ENCODE measurements around the gene CD244.

The CD244 gene

GRCh38 chr1:160806109-160806665 lies 56.5 kb downstream of the CD244 start:
- peaks cover 32% of the 10 kb centered on the region for H3K36me3 ChIP-seq
- no peaks in the 10 kb centered on the region for H3K27me3 ChIP-seq
- H3K4me2 ChIP-seq = no peak overlapping the region
- H3K27ac ChIP-seq = no peak overlapping the region
- TF ChIP-seq Cebpa-rat (IDR thresholded peaks at IDR 0.05) = no peak
- peaks cover 6% of the 10 kb centered on the region for H3K4me1 ChIP-seq
- H3K4me3 ChIP-seq = no peak overlapping the region
- H4K20me1 ChIP-seq = no peaks in the 10 kb centered on the region
- H3K9ac ChIP-seq = no peak overlapping the region
- peaks cover 56% of the 10 kb centered on the region for H3K9me3 ChIP-seq

- H3K36me3 ChIP-seq = peaks cover 15% of the 10 kb centered on the region
- H4K20me1 ChIP-seq = no peaks in the 10 kb centered on the region
- no peak overlapping the region for H3K27ac ChIP-seq
- peaks cover 40% of the 10 kb centered on the region for H3K9me3 ChIP-seq
- H3K4me3 ChIP-seq = no peak overlapping the region
- no peaks in the 10 kb centered on the region for H3K27me3 ChIP-seq
- H3K4me2 ChIP-seq = no peak overlapping the region
- H3K9ac ChIP-seq = no peak overlapping the region
- TF ChIP-seq Cebpa-rat (IDR thresholded peaks at IDR 0.05) = no peak
- H3K4me1 ChIP-seq = peaks cover 48% of the 10 kb centered on the region
Measured at GRCh38 chr1:160801836-160802580, 60.7 kb downstream of the CD244 start.

GRCh38 chr1:160800645-160801408 lies 61.9 kb downstream of the CD244 start:
- Histone ChIP-seq H3K27ac (no peak overlapping the region), H3K4me3 (no peak overlapping the region), H3K9ac (no peak overlapping the region), H3K36me3 (peaks cover 14% of the 10 kb centered on the region), H3K4me2 (peak overlapping the region; percentile 42), H3K9me3 (peaks cover 30% of the 10 kb centered on the region), H3K27me3 (no peaks in the 10 kb centered on the region), H4K20me1 (no peaks in the 10 kb centered on the region), H3K4me1 (peaks cover 60% of the 10 kb centered on the region)
- no peak for TF ChIP-seq Cebpa-rat (IDR thresholded peaks at IDR 0.05)

DNA sequence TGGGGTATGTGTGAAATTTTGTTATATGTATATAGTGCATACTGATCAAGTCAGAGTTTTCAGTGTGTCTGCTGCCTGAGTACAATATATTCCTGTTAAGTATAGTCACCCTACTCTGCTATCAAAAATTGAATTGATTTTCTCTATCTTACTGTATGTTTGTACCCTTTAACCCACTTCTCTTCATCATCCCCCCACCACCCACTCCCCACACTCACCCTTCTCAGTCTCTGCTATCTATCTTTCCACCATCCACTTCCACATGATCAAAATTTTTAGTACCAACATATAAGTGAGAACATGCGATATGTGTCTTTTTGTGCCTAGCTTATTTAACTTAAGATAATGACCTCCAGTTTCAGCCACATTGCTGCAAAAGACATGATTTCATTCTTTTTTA lies 62.5 kb downstream of the CD244 start:
- Histone ChIP-seq H3K9ac (no peak overlapping the region), H3K27me3 (no peaks in the 10 kb centered on the region), H3K9me3 (peaks cover 24% of the 10 kb centered on the region), H3K36me3 (peaks cover 14% of the 10 kb centered on the region), H3K4me3 (no peak overlapping the region), H3K4me1 (peaks cover 67% of the 10 kb centered on the region), H3K27ac (no peak overlapping the region), H3K4me2 (peak overlapping the region; percentile 42), H4K20me1 (no peaks in the 10 kb centered on the region)
- no peak for TF ChIP-seq Cebpa-rat (IDR thresholded peaks at IDR 0.05)

DNA sequence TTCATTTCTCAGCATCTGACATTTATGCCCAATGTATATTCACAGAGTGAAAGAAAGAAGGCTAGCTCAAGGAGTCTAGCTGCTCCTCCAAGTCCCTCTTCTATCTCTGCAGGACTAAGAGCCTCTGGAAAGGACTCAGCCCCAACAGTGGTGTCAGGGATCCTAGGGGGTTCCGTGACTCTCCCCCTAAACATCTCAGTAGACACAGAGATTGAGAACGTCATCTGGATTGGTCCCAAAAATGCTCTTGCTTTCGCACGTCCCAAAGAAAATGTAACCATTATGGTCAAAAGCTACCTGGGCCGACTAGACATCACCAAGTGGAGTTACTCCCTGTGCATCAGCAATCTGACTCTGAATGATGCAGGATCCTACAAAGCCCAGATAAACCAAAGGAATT lies 63.0 kb downstream of the CD244 start:
- H3K9me3 ChIP-seq = peaks cover 22% of the 10 kb centered on the region
- TF ChIP-seq Cebpa-rat (IDR thresholded peaks at IDR 0.05) = no peak
- H3K4me2 ChIP-seq = peak overlapping the region; percentile 82; the same call in 1 of the 2 replicates
- H3K27me3 ChIP-seq = no peaks in the 10 kb centered on the region
- H3K36me3 ChIP-seq = peaks cover 14% of the 10 kb centered on the region
- H3K4me1 ChIP-seq = peaks cover 72% of the 10 kb centered on the region
- H3K4me3 ChIP-seq = no peak overlapping the region
- no peak overlapping the region for H3K9ac ChIP-seq
- no peak overlapping the region for H3K27ac ChIP-seq
- no peaks in the 10 kb centered on the region for H4K20me1 ChIP-seq

- Histone ChIP-seq H4K20me1 (no peaks in the 10 kb centered on the region), H3K4me3 (peak overlapping the region; percentile 15; the same call in 1 of the 2 replicates), H3K27ac (peak overlapping the region; percentile 88), H3K9ac (peak overlapping the region; percentile 3; the same call in 1 of the 2 replicates), H3K27me3 (no peaks in the 10 kb centered on the region), H3K4me2 (peak overlapping the region; percentile 82), H3K9me3 (peaks cover 10% of the 10 kb centered on the region), H3K4me1 (peaks cover 72% of the 10 kb centered on the region), H3K36me3 (peaks cover 14% of the 10 kb centered on the region)
- no peak for TF ChIP-seq Cebpa-rat (IDR thresholded peaks at IDR 0.05)
Measured at GRCh38 chr1:160798439-160798838, 64.2 kb downstream of the CD244 start.

DNA sequence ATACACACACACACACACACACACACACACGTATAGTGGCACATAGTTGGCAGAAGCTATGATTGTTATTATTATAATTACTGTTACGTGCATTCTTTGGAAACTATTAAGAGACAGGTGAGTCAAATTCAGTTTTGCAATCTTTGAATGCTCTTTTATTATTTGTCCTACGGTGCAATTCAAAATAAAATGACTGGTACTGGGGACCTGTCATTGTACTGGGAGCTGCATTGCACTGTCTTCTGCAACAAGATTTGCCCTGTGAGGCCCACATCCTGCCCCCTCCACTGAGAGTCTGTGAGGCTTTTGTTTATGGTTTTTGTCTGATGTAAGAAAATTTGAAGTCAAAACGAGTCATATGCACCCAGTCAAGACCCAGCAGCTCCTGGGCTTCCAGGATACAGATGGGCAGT lies 64.8 kb downstream of the CD244 start:
- H3K4me1 ChIP-seq = peaks cover 72% of the 10 kb centered on the region
- peak overlapping the region; percentile 3; the same call in 1 of the 2 replicates for H3K9ac ChIP-seq
- no peaks in the 10 kb centered on the region for H3K27me3 ChIP-seq
- no peaks in the 10 kb centered on the region for H4K20me1 ChIP-seq
- peaks cover 10% of the 10 kb centered on the region for H3K9me3 ChIP-seq
- H3K4me2 ChIP-seq = peak overlapping the region; percentile 82
- H3K4me3 ChIP-seq = peak overlapping the region; percentile 15; the same call in 1 of the 2 replicates
- TF ChIP-seq Cebpa-rat (IDR thresholded peaks at IDR 0.05) = no peak
- H3K27ac ChIP-seq = peak overlapping the region; percentile 88
- peaks cover 13% of the 10 kb centered on the region for H3K36me3 ChIP-seq

DNA sequence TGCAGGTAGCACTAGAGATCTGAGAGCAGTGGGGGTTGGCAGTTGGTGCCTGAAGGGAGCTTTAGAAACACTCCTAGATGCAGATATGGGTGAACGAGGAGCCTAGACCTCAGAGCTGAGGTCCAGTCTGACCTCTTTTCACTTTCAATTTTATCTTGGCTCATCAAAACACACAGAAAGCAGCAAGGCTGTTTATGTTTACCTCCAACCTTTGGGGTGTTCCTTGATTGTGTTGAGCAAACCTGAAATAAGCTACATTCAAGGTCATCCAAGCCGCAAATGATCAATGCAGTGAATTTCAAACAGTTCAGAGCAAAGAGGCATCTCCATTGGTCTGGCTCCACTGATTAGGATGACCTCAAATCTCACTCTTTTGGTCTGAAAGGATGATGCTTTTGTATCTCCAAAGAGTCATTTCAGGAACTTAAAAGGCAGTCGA lies 65.4 kb downstream of the CD244 start:
- Histone ChIP-seq H4K20me1 (no peaks in the 10 kb centered on the region), H3K4me1 (peaks cover 72% of the 10 kb centered on the region), H3K27ac (peak overlapping the region; percentile 88), H3K4me3 (peak overlapping the region; percentile 53), H3K36me3 (peaks cover 7% of the 10 kb centered on the region), H3K27me3 (no peaks in the 10 kb centered on the region), H3K9ac (peak overlapping the region; percentile 69; the same call in 1 of the 2 replicates), H3K4me2 (peak overlapping the region; percentile 82), H3K9me3 (peaks cover 7% of the 10 kb centered on the region)
- TF ChIP-seq Cebpa-rat (IDR thresholded peaks at IDR 0.05) = no peak

- Histone ChIP-seq H3K4me2 (peak within 1 kb of the TSS; percentile 82), H4K20me1 (no peaks in the 10 kb centered on the region), H3K36me3 (no peaks in the 10 kb centered on the region), H3K9ac (peak within 1 kb of the TSS; percentile 69; the same call in 1 of the 2 replicates), H3K27ac (peak within 1 kb of the TSS; percentile 88), H3K9me3 (no peaks in the 10 kb centered on the region), H3K4me1 (peaks cover 63% of the 10 kb centered on the region), H3K4me3 (peak within 1 kb of the TSS; percentile 53), H3K27me3 (no peaks in the 10 kb centered on the region)
- TF ChIP-seq Cebpa-rat (IDR thresholded peaks at IDR 0.05) = no peak
Measured at GRCh38 chr1:160795951-160796383, 66.7 kb downstream of the CD244 start, which contains the start of gene LY9. LY9 (plus strand) TSS chr1:160796174; CDS start chr1:160796188, 14 bp downstream.

All from BLaER1 (cell line).